Endothelial cell (in vitro differentiated cells): ENCODE data around the gene OPN4. TPM values are rescaled to one million over a fixed set of nuclear protein-coding genes. Genes with fewer than 3 reads are reported as not detected.

ENCODE experiments used
- DNase-seq: peaks from one replicate; pipeline ENCODE4 v3.0.0; 2021; ENCODE audit warnings: low spot score
- H3K27ac Mint-ChIP-seq: one replicate; pipeline ENCODE4 v1.8.0; 2021; ENCODE audit warnings: mixed read lengths, inconsistent platforms; ENCODE audit not compliant: unreplicated experiment
- H3K27me3 Mint-ChIP-seq: one replicate; pipeline ENCODE4 v1.8.0; 2021; ENCODE audit warnings: mild to moderate bottlenecking, moderate library complexity, mixed read lengths, inconsistent platforms; ENCODE audit not compliant: unreplicated experiment
- H3K36me3 Mint-ChIP-seq: one replicate; pipeline ENCODE4 v1.8.0; 2021; ENCODE audit warnings: mild to moderate bottlenecking, low read depth, mixed read lengths, inconsistent platforms; ENCODE audit not compliant: unreplicated experiment
- H3K4me1 Mint-ChIP-seq: one replicate; pipeline ENCODE4 v1.8.0; 2021; ENCODE audit warnings: mild to moderate bottlenecking, mixed read lengths, inconsistent platforms; ENCODE audit not compliant: unreplicated experiment
- H3K4me3 Mint-ChIP-seq: one replicate; pipeline ENCODE4 v1.8.0; 2021; ENCODE audit warnings: mild to moderate bottlenecking, mixed read lengths, inconsistent platforms; ENCODE audit not compliant: unreplicated experiment
- H3K9me3 Mint-ChIP-seq: one replicate; pipeline ENCODE4 v1.8.0; 2021; ENCODE audit warnings: mixed read lengths, inconsistent platforms; ENCODE audit not compliant: unreplicated experiment
- CTCF ChIP-seq: fragments of 200-600 bp; sonication (generic); IDR thresholded peaks from one replicate; pipeline ENCODE4 v1.5.0; 2021; ENCODE audit warnings: antibody characterized with exemption; ENCODE audit not compliant: unreplicated experiment
- total RNA-seq: library from RNA; stranded (reverse); fragmentation: NEBNext Ultra II Directional; extraction: Animal tissue kit (Norgen Biotek cat#: 25700); gene quantifications from one replicate; pipeline ENCODE4 v1.2.1, GENCODE V29; 2021; ENCODE audit not compliant: unreplicated experiment

OPN4 gene
- total RNA-seq, 1 donor from 2014 or later, result not detected

- no peak for DNase-seq
- Mint-ChIP-seq H3K36me3 (peaks cover 4% of the 10 kb centered on the region), H3K27ac (no peak overlapping the region)
Measured at GRCh38 chr10:86692023-86692514, 37.7 kb downstream of the OPN4 start.

GRCh38 chr10:86692664-86693063 lies 38.3 kb downstream of the OPN4 start:
- H3K36me3 Mint-ChIP-seq, result peaks cover 4% of the 10 kb centered on the region
- no peak overlapping the region for H3K27ac Mint-ChIP-seq
- H3K4me1 Mint-ChIP-seq, result peaks cover 3% of the 10 kb centered on the region
- no peaks in the 10 kb centered on the region for H3K9me3 Mint-ChIP-seq
- H3K27me3 Mint-ChIP-seq, result peaks cover 12% of the 10 kb centered on the region
- DNase-seq, result no peak
- no peak overlapping the region for H3K4me3 Mint-ChIP-seq
- TF ChIP-seq CTCF, result no peak

More at GRCh38 chr10:86692023-86692514, 37.7 kb downstream of the OPN4 start:
- Mint-ChIP-seq H3K4me3 (no peak overlapping the region), H3K27me3 (peaks cover 11% of the 10 kb centered on the region), H3K4me1 (peaks cover 3% of the 10 kb centered on the region), H3K9me3 (no peaks in the 10 kb centered on the region)
- TF ChIP-seq CTCF, result no peak

- Mint-ChIP-seq H3K4me1 (no peaks in the 10 kb centered on the region), H3K36me3 (peaks cover 4% of the 10 kb centered on the region), H3K27ac (no peak overlapping the region), H3K9me3 (no peaks in the 10 kb centered on the region), H3K27me3 (peaks cover 14% of the 10 kb centered on the region), H3K4me3 (no peak overlapping the region)
- no peak for DNase-seq
- TF ChIP-seq CTCF, result no peak
Measured at GRCh38 chr10:86693275-86693674, 38.9 kb downstream of the OPN4 start.

- Mint-ChIP-seq H3K4me1 (no peaks in the 10 kb centered on the region), H3K27ac (no peak overlapping the region), H3K4me3 (no peak overlapping the region), H3K9me3 (no peaks in the 10 kb centered on the region), H3K27me3 (peaks cover 16% of the 10 kb centered on the region), H3K36me3 (peaks cover 4% of the 10 kb centered on the region)
- peak; percentile 69 for DNase-seq
- peak; percentile 72 for TF ChIP-seq CTCF
Measured at GRCh38 chr10:86693721-86694369, 39.5 kb downstream of the OPN4 start.

DNA sequence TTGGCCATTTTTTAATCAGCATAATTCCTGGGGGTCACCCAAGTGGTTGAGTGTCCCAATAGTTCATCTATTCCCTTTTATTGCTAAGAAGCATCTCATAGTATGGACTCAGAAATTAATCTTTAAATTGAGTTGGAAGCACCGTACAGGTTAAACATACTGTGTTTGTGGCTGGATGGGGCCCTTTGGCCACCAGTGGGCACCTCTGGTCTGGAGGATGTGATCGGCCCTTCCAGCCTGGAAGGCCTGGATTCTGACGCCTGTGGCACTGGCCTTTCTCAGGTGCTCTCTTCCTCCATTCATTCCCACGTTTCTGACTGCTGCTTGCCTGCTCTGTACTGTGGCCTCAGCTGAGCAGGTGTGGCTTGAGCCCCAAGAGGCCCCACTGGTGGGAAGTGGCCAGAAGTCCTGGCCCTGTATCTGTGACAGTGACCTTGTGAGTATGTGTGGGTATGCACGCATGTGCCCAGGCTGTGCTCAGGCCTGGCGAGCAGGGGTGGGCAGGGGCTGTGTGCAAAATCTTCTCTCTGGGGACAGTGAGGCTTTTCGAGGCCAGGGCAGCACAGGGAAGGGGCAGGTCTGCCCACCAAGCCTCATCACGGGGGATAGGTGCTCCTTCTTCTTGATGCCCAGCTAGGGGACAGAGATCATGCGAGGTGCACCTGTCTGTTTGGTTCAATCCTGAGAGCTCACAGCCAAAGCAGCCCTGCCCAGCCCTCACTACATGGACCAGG lies 44.0 kb downstream of the OPN4 start:
- Mint-ChIP-seq H3K27ac (no peak overlapping the region), H3K9me3 (no peaks in the 10 kb centered on the region), H3K4me3 (no peak overlapping the region), H3K27me3 (peaks cover 19% of the 10 kb centered on the region), H3K4me1 (no peaks in the 10 kb centered on the region), H3K36me3 (peaks cover 4% of the 10 kb centered on the region)
- DNase-seq, result no peak
- no peak for TF ChIP-seq CTCF
